HG03442 (cell line): ENCODE results near the gene MTCH1.

Experiments used
- ATAC-seq: cut with Tn5 transposase; IDR thresholded peaks from one replicate; pipeline ENCODE4 v1.9.1; 2021; ENCODE audit warnings: mild to moderate bottlenecking, moderate library complexity; ENCODE audit not compliant: unreplicated experiment

MTCH1 gene

DNA sequence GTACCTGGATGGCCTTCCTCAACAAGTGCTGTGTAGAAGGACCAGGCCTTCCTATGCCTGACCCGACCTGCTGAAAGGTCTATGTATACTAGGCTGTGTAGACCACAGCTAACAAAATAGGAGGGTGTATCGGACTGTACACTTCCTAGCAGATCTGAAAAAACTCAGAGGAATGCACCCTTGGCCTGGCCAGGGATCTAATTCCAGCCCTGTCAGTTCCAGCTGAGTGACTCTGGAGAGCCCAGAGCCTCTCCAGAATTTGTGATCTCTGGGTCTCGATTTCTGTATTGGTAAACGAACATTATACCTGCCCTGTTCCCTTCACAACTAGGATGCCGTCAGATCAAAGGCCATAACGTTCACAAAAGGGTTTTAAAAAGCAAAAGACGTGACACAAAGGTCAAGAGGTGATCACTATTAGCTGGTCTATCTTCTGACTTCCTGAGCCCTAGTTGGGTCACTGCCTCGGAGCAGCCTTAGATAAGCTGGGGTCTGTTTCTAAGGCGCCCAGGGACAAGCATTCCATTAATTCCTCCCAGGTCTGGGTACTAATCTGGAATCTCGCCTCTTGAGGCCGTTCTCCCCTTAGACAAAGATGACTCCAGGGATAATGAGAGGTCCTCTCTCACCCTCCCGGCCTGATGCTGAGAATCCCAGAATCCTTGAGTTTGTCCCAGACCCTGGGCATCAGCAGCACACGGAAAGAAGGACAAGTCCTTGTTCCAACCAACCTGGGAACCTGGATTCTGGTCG is 13.9 kb downstream of the MTCH1 start:
- no peak for ATAC-seq

GRCh38 chr6:36970892-36971842 is 14.8 kb downstream of the MTCH1 start:
- no peak for ATAC-seq

- no peak for ATAC-seq
Measured at GRCh38 chr6:36969988-36970891, 15.8 kb downstream of the MTCH1 start.

GRCh38 chr6:36969240-36969691 is 16.7 kb downstream of the MTCH1 start:
- no peak for ATAC-seq

DNA sequence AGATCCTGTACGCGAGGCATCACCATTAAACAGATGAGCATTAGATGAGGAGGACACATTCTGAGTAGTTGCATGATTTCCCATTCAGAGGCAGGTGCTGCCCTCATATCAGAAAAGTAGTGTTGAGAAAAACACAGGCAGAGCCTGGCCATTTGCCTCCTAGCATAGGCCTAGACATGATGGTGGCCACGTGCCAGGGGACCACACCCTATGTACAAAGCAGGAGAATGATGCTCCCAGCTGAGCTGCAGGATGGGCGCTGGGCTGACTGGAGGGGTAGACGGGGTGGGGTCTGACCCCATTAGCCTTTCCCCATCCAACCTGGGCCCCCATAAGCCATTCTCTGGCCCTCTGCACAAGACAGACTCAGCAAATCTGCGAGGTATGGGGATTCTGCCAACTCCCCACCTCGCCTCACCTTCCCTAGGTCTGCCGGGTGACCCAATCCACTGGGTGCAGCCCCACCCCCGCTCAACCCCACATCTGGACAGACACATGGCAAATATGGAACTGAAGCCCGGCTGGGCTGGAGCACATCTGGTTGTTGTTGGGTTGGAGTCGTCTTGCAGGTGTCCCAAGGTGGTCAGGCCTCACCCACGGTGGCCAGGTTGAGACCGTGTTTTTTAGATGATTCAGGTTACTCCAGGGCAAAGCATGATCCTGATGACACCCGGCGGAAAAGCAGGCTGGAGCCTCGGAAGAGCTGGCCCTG is 17.6 kb downstream of the MTCH1 start:
- no peak for ATAC-seq

DNA sequence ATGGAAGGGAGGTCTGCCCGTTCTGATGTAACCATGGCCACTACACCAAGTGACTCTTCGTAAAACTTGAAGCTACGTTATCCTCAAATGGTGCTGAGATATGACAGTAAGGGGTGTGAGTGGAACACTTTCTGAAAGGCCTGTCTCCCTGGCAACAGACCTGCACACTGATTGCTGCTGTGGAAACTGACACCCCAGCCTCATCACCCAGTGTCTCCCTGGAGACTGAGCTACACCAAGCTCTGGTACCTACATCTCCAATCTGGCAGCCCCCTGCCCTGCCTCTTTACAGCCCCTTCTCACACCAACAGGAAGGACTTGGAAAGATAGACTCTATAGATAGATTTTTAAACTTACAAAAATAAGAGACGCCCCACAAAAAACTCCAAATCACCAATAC is 18.2 kb downstream of the MTCH1 start:
- ATAC-seq = no peak

GRCh38 chr6:36967301-36967700 is 18.7 kb downstream of the MTCH1 start:
- ATAC-seq = no peak

DNA sequence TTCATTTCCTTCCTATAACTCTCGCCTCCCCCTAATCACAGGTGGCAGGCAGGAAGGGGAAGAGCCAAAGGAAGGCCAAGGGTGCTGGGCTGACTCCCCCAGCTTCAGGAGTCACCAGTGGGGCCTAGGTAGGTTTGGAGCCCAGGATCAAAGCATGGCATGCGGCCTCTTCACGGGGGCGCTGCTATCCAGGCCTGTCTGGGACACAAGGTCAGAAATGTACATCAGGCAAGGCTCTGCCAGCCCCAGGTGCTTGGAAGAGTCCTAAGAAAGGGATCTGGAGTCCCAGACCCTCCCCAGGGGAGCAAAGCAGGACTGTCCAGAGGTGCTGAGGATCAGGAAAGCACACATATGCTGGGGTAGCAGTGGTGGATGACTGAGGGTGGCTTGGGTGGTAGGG is 21.1 kb downstream of the MTCH1 start:
- no peak for ATAC-seq

DNA sequence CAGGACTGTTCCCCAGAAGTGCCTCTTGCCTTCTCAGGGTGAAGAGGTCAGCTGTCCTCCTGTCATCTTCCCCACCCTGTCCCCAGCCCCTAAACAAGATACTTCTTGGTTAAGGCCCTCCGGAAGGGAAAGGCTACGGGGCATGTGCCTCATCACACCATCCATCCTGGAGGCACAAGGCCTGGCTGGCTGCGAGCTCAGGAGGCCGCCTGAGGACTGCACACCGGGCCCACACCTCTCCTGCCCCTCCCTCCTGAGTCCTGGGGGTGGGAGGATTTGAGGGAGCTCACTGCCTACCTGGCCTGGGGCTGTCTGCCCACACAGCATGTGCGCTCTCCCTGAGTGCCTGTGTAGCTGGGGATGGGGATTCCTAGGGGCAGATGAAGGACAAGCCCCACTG is 21.6 kb downstream of the MTCH1 start:
- ATAC-seq = no peak

GRCh38 chr6:36963451-36964290 is 22.3 kb downstream of the MTCH1 start:
- no peak for ATAC-seq

DNA sequence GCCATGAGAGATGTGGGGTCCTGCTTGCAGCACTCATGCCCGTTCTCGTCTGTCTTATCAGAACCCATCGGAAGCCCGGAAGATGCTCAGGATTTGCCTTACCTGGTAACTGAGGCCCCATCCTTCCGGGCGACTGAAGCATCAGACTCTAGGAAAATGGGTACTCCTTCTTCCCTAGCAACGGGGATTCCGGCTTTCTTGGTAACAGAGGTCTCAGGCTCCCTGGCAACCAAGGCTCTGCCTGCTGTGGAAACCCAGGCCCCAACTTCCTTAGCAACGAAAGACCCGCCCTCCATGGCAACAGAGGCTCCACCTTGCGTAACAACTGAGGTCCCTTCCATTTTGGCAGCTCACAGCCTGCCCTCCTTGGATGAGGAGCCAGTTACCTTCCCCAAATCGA is 23.1 kb downstream of the MTCH1 start:
- no peak for ATAC-seq

- ATAC-seq = no peak
Measured at GRCh38 chr6:36961441-36962435, 24.3 kb downstream of the MTCH1 start.

DNA sequence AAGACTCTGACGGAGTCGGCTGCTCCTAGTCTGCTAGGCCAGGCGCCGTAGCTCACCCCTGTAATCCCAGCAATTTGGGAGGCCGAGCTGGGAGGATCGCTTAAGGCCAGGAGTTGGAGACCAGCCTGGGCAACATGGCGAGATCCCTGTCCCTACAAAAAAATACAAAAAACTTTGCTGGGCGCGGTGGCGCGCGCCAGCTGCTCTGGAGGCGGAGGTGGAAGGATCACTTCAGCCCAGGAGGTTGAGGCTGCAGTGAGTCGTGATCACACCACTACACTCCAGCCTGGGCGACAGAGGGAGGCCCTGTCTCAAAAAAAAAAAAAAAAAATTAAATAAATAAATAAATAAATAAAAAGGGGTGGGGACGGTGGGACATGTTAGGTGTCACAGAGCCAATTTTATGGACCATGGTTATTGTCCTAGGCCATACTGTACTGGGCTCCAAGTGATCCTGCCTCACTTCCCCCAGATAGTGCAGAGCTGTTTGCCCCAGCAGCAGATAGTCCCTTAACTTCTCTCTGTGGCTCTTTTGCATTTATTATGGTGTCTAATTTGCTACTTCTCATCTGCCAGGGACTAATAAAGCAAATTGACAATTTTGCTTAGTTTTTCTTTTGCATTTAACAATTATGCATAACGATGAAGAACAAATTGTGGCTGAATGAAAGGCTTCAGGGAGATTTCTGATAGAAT is 26.3 kb downstream of the MTCH1 start:
- no peak for ATAC-seq

DNA sequence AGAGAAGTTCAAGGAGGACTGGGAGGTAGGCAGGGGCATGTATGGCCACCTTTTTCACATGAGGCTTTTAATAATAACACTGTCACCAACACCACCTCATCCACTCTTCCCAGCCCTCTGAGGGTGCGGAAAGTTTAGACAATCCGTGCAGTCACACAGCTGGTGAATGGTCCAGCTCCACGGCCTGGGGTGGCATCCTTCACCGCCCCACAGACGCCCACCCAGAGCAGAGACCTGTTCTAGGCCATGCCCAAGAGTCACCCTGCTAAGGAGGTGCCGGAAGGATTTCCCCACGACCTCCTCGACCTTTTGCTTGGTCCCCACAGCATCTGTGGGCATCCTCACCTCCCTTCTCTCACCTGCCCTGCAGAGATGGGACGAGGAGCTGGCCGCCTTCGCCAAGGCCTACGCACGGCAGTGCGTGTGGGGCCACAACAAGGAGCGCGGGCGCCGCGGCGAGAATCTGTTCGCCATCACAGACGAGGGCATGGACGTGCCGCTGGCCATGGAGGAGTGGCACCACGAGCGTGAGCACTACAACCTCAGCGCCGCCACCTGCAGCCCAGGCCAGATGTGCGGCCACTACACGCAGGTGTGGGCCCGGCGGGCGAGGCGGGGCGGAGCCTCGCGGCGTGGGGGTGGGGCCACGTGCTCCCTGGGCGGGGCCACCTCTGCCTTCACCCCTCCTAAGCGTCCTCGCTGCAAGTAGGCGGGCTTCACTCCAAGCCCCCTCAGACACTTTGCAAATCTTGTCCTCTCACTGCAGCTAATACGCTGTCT is 27.0 kb downstream of the MTCH1 start:
- no peak for ATAC-seq

- ATAC-seq = no peak
Measured at GRCh38 chr6:36957773-36958271, 28.2 kb downstream of the MTCH1 start.

GRCh38 chr6:36956446-36956820 is 29.6 kb downstream of the MTCH1 start:
- ATAC-seq = no peak
